ENCODE data around the gene LYPD4.

Gene LYPD4

GRCh38 chr19:41851456-41851855, 7.0 kb upstream of the LYPD4 start:
- DNase-seq (ENCODE audit: low read depth, low spot score), result no peak

- no peak for DNase-seq (ENCODE audit: low read depth, low spot score)
These were observed 5.9 kb upstream of the LYPD4 start for GRCh38 chr19:41850381-41850780.

- DNase-seq (ENCODE audit: low read depth, low spot score), result no peak
These were observed 4.6 kb upstream of the LYPD4 start for GRCh38 chr19:41849067-41849466.

- no peak for DNase-seq (ENCODE audit: low read depth, low spot score)
These were observed 4.2 kb upstream of the LYPD4 start for GRCh38 chr19:41848666-41849065.

GRCh38 chr19:41847351-41848105, 3.0 kb upstream of the LYPD4 start:
- no peak for DNase-seq (ENCODE audit: low read depth, low spot score)

GRCh38 chr19:41845051-41845590, 638 bp upstream of the LYPD4 start:
- DNase-seq (ENCODE audit: low read depth, low spot score), result no peak

GRCh38 chr19:41845001-41845050, 343 bp upstream of the LYPD4 start, which contains the start of gene DMRTC2:
Gene DMRTC2, plus strand, starts transcription at chr19:41845042. Its CDS starts 2,387 bp downstream, at chr19:41847429.
- DNase-seq (ENCODE audit: low read depth, low spot score), result no peak

- DNase-seq (ENCODE audit: low read depth, low spot score), result no peak
These were observed 1.1 kb downstream of the LYPD4 start for GRCh38 chr19:41843371-41843770.

GRCh38 chr19:41839211-41839610, 5.3 kb downstream of the LYPD4 start:
- DNase-seq (ENCODE audit: low read depth, low spot score), result no peak

- no peak for DNase-seq (ENCODE audit: low read depth, low spot score)
These were observed 6.3 kb downstream of the LYPD4 start for GRCh38 chr19:41837981-41838708.

GRCh38 chr19:41821003-41821735, 23.3 kb downstream of the LYPD4 start:
- DNase-seq (ENCODE audit: low read depth, low spot score), result no peak

- no peak for DNase-seq (ENCODE audit: low read depth, low spot score)
These were observed 27.7 kb downstream of the LYPD4 start for GRCh38 chr19:41816761-41817160.

GRCh38 chr19:41815301-41815700, 29.2 kb downstream of the LYPD4 start:
- no peak for DNase-seq (ENCODE audit: low read depth, low spot score)

- DNase-seq (ENCODE audit: low read depth, low spot score), result no peak
These were observed 30.6 kb downstream of the LYPD4 start for GRCh38 chr19:41813911-41814310.

GRCh38 chr19:41811981-41812380, 32.5 kb downstream of the LYPD4 start:
- no peak for DNase-seq (ENCODE audit: low read depth, low spot score)

- no peak for DNase-seq (ENCODE audit: low read depth, low spot score)
These were observed 33.4 kb downstream of the LYPD4 start for GRCh38 chr19:41811036-41811435.

- DNase-seq (ENCODE audit: low read depth, low spot score), result no peak
These were observed 34.2 kb downstream of the LYPD4 start for GRCh38 chr19:41810301-41810700.

- no peak for DNase-seq (ENCODE audit: low read depth, low spot score)
These were observed 35.6 kb downstream of the LYPD4 start for GRCh38 chr19:41808663-41809566.

- no peak for DNase-seq (ENCODE audit: low read depth, low spot score)
These were observed 37.3 kb downstream of the LYPD4 start for GRCh38 chr19:41807176-41807575.

GRCh38 chr19:41804336-41804735, 40.1 kb downstream of the LYPD4 start:
- DNase-seq (ENCODE audit: low read depth, low spot score), result no peak

GRCh38 chr19:41802770-41803169, 41.7 kb downstream of the LYPD4 start:
- DNase-seq (ENCODE audit: low read depth, low spot score), result no peak

GRCh38 chr19:41801792-41802211, 42.7 kb downstream of the LYPD4 start:
- DNase-seq (ENCODE audit: low read depth, low spot score), result no peak

Data from smooth muscle cell of the brain vasculature (primary cell).